HG02798 (cell line): Measurements from ENCODE around the gene CD52.
A peak's percentile ranks its signal among the peaks of the same experiment; 100 is the strongest.

Source experiments
- ATAC-seq: cut with Tn5 transposase; IDR thresholded peaks from one replicate; pipeline ENCODE4 v1.9.1; 2021; ENCODE audit warnings: mild to moderate bottlenecking; ENCODE audit not compliant: unreplicated experiment, poor library complexity

The CD52 gene

DNA sequence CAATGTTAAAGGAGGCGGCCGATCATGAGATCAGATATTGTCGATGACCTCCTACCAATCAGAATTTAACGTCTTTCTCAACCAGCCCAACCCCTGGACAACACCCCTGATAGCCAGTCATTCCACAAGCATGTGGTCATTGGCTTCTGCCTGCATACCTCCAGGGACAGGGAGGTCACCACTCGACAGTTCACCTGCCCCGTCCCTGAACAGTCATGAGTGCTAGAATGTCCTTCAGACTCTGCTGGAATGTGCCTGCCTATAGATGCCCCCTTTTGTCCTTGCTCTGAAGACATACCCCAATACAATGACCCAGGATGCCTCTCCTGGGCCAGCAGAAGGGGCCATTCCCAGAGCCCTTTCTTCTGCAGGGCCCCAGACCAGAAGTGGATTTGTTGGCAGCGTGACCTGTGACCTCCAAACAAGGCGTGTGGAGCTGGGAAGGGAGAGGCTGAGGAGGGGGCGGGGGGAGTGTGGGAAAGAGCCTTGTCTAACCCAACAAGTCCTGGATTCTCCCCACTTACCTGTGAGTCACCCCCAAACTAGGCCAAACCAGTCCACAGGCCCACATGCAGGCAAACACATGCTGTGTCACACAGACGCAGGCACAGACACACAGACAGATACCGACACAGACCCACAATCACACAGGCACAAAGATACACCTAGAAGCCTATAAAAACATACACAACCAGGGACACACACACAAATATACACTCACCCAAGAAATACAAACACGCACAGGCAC is 34.0 kb downstream of the CD52 start:
- ATAC-seq: no peak

DNA sequence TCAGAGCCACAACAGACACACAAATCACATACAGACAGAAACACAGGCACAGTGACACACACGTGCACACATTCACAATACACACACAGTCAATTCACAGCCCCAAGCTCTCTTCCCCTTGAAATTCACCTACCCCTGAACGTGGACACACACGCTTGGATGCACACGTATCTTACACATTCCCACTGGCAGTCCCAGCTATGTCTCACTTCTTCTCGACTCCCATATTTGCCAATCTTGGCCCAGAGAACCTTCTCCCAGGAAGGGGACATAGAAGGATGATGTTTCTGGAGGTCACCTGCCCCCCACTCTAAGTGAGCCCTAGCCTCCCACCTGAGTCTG is 34.6 kb downstream of the CD52 start:
- ATAC-seq: no peak

DNA sequence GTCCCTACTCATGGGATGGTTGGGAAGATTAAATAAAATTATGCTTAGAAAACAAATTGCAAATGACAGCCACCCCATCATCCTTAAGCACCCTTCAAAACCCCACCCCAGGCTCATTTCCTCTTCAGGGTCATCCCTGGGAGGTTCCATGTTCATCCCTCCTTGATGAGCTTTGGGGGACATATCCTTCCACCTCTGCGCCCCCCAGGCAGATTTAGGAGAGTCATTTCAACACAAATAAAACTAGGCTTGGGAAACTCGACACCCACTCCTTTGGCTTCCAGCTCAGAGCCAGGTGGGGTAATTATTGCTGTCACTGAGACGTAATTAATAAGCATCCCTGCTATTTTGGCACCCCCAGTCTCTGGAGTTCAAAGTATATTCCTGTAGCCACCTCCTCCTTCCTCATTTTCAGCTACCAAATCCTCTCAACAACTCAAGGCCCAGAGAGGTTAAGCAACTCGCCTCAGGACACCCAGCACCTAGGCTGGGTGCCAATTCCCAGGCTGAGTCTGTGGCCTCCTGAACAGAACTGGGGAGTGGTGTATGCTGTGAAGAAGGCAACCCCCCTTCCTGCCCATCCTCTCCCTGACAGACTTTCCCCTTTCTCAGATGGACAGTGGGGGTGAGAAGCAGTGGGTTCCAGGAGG is 35.6 kb downstream of the CD52 start:
- no peak for ATAC-seq

DNA sequence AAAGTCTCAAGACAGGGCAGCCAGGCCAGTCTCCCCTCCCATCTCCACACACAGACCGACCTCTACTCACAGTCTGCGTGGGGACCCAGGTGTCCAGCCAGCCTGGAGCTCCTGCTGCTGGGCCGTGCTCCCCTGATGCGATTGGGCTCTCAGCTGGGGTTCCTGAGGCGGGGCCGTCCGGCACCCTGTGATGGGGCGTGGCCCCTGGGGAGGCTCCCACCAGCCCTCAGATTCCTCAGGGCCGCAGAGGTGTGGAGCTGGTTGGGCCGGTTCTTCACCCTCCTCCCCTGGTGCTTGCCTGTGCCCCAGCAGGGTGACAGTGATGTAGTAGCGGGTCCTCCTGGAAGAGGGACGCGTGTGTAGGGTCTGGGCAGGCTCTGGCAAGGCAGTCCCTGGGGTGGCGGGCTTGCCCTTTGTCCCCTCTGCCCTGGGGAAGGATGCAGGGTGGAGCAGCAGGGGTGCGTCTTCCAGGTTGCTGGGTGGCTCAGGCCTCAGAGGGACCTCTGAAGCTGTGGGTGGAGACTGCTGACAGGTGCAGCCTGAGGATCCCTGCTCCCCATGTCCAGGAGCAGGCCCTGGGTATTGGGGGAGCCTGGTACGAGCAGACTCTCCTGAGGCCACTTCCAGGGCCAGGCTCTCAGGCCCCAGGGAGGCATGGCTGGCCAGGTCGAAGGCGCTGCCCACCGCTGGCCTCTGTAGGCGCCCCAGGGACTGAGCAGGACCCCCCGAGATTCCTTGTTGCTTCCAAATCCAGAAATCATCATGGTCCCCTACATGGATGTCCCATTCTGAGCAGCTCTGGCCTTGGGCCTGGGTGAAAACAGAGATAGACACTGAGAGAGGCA is 36.4 kb downstream of the CD52 start, which contains the start of gene CRYBG2:
Gene CRYBG2 (minus strand): TSS at position 155 of the 845 bp plus-strand sequence. CDS start 7,473 bp downstream, outside the sequence.
- ATAC-seq: no peak

DNA sequence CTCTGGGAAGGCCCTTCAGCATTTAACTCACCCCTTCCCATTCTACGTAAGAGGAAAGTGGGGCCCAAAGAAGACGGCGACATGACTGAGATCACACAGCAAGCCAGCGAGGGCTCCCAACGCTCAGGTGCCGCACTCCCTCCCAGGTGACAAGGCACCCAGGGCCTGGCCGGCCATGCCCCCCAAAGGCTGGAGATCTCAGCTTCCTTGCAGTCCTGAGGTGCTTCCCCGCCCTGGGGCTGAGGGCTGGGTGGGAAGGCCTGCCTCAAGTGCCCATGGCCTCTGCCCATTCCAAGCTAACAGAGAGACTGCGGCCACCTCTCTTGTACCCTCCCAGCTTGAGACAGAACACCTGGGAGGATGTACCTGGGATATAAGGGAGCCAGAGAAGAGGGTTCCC is 37.2 kb downstream of the CD52 start:
- no peak for ATAC-seq

DNA sequence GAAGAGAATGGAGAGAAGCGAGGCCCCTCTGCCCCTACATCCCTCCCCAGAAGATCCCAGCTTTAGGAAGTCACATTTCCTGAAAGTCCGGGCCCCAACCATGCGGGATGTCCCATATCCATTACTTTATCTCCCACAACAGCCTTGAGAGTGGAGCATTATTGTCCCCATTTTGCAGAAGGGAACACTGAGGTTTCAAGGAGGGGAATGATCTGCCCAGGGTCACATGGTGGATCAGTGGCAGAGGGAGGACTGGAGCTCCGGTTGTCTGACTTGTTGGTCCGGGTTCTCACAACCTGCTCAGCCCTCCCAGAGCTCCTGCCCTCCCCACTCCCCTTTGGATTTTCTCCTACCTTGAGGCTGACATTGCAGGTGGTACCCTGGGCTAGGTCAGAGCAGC is 38.3 kb downstream of the CD52 start:
- ATAC-seq: no peak

DNA sequence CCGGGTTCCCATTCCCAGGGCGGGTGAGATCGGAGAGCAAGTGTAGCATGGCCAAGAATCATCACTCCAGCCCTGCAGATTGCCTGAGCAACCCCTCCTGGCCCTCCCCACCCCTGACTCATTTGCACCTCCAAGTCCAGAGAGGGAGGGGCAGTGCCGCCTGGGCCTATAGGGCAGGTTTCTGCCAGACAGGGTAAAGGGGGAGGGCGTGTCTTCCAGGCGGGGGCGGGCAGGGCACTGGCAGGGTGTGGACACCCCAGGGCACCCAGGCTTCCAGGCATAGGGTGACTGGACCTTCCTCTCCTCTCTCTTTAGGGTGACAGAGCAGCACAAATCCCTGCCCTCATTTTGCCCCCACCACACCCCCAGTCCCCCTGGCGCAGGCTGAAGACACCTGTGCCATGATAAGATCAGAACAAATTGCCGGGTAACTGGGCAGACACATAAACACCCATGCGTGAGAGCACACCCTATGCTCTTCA is 39.4 kb downstream of the CD52 start:
- no peak for ATAC-seq

DNA sequence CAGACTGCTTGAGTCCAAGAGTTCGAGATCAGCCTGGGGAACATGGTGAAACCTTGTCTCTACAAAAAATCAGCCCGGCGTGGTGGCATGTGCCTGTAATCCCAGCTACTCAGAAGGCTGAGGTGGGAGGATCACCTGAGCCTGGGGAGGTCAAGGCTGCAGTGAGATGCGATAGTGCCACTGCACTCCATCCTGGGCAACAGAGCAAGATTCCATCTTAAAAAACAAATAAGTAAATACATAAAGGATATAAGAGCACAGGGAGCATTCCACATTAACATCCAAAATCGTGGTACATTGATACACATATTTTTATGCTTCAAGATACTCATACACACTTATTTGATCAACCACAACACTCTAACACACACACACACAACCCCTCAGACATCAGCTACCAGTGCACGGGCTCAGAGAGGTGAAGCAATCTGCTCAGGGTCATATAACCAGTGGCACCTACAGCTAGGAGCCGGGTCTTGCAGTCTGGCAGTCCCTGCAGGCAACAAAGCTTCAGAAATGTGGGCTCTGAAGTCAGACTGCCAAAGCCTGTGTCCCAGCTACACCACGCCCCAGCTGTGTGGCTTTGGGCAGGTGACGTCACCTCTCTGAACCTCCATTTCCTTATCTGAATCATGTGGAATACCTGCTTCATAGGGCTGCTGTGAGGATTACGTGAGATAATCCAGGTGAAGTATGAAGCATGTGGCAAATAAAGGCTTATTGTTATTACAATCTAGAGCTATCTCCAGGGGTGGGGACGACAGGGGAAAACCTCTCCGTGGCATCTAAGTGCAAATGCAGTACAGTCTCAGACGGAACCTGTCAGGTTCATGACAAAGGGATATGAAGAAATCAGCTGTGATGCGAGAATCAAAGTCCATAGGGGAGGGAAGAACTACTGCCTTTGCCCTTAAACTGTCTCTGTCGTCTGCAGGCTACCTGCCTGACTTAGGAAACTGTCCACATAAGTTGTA is 40.9 kb downstream of the CD52 start:
- no peak for ATAC-seq

DNA sequence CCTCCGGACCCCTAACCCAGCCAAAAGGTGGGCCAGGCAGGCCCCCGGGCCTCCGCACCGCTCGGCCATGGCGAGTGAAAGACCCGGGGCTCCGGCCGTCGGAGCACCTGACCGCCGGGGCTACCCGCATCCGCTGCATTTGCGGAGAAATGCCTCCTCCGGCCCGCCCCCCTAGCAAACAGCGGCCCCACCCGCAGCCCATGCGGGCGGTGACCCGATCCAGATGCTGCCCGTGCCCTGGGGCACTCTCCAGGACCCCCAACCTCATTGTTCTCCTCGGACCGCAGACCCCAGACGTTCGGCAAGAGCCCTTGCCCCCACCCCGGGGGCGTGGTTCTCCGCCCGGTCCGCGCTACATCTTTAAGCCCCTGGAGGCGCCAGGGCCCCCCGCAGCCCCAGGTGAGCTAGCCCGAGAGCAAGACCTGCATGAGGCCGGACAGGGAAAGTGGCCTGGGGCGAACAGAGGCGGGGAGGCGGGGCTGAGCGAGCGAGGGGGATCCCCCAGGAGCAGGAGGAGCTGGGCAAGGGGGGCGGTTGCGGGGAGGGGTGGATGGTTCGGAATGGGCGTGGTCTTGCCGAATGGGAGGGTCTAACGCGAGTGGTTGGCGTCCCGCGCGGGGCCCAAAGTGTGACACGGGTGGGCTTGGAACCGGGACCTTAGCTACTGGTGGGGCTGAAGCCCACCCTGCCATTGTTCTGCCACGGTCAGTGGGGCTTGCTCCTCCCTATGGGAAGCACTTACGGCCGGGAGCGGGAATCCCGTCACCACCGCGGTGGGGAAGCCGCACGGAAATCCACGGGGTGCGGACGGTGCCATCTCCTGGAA is 42.4 kb downstream of the CD52 start:
- ATAC-seq: no peak

DNA sequence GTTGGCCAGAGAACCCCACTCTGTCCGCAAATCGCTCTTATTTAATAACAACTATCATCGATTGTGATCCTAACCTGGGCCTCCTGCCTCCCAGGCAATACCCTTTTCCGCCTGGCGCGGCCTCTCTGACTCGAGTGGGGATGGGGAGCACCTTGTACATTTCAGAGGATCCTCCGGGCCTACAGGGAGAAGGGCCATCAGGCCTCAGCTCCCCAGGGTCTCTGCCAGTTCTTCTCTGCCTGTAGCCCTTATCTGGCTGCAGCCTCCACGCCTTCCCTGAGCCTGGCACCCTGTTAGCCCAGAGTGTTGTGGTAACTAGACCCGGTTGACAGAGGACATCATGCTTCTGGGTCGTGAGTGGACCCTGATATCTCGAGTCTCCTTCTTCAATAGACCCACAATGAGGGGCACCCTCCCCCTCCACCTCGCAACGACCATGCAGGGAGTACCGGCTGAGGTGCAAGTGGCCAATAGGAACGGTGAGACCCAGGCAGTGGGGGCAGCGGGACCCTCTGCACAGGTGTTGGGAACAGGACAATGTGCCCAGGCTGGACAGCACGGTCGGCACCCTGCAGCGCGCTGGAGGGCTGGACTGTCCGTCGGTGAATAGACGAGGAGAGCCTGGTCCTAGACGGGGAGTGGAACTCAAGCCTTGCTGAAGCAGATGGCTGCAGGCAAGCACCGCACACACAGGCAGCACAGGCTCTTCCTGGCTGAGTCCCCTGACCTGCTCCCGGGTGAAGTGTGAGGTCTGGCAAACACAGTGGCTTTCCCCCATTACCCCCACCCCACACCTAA is 43.2 kb downstream of the CD52 start:
- ATAC-seq: no peak

DNA sequence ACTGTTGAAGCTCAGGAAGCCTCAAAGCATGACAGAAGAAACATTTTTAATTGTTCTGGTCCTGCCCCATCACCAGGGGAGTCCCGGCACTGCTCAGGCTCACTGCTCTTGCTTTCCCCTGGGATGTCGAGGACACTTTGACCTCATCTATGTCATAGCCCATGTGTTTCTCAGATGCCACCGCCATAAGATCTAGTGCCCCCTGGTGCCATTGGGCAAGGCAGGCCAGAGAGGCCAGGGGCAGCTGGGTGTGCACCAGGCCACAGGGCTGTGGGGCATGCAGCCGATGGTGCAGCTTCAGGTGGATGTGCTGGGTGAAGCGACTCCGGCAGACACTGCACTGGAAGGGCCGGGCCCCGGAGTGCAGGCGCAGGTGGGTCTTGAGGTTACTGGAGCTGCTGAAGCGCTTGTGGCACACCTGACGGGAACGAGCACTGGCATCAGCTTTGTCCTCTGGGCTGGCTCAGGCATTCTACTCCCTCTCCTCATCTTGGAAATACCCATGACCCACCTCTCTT is 43.9 kb downstream of the CD52 start:
- ATAC-seq: no peak

DNA sequence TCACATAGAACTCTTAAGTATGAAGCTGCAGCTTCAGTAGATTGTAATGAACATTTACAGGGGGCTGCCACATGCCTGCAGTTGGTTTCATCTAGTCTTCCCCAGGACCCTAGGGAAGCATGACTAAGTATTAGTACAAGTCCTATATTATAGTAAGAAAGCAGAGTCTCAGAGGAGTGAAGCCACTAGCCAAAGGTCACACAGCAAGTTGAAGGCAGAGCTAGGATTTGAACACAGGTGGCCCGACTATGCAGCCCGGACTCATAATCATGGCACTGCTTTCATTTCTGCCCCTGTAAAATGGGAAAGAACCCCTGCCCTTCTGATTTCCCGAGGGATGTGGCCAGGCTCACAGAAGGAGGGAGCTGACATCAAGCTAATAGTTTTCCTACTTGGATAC is 44.6 kb downstream of the CD52 start:
- ATAC-seq: no peak

DNA sequence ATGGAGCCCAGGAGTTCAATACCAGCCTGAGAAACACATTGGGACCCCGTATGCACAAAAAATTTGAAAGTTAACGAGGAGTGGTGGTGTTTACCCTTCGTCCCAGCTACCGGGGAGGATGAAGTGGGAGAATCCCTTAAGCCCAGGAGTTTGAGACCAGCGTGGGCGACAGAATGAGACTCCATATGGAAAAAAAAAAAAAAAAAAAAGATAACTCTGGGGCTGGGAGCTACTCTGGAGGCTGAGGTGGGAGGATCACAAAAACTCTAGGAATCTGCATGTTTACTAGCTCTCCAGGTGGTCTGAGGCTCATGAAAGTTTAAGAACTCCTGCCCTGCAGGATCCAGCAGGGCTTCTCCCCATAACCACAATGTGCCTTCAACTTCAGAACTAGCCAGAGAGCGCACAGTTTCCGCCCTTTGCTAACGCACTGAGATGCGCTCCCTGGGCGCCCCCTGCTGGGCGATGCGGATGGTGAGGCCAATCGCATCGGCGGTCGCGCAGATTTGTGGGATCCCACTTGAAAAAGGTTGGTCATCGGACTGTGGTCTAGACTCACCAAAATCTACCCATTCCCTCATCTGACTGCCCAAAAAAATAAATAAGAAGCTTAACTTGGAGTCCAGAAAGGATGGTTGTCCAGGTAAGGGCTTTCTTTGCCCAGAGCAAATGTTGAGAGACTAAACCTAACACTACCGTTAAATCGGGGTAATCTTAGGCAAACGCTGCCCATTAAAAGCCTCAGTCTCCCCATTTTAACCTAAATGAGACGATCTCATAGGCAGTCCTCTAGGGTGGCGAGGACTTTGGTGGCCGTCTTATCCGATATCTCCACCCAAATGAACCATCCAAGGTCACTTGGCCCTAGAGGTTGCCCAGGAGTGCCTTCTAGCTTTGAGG is 46.0 kb downstream of the CD52 start:
- peak; percentile 62 for ATAC-seq

DNA sequence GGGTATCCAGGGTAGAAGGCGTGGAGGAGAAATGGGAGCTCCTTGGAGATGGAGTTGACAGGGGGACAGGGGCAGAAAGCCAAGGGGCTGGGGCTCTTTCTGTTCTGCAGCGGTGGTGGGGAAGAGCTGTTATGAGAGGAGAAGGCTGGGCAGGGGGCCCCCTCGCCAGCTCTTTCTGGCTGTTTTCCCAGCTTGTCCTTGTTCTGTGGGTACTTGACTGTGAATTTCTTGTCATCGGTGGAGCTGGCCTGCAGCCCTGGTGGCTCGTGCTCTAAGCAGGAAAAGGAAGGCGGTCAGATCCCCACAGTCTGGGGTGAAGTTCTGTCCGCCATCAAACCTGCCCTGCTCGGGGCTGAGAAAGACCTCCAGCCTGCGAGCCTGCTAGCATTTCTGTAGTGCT is 47.2 kb downstream of the CD52 start:
- ATAC-seq: no peak

DNA sequence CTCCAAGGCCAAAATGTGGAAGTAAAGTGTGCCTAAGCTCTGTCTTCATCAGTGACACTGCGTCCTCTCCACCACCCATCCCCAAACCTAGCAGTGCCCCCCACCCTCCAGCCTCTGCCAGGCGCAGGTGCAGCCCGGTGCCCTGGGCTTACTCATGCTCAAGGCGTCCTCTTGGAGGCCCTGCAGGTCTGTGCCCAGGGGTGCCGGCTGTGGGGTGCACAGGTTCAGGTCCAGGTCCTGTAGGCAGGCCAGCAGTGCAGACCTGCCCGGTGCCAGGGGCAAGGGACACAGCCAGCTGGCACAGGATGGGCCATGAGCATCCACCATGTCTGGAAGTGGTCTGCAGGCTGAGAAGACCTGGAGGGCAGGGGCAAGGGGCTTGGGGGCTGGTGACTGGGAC is 49.7 kb downstream of the CD52 start:
- ATAC-seq: no peak

DNA sequence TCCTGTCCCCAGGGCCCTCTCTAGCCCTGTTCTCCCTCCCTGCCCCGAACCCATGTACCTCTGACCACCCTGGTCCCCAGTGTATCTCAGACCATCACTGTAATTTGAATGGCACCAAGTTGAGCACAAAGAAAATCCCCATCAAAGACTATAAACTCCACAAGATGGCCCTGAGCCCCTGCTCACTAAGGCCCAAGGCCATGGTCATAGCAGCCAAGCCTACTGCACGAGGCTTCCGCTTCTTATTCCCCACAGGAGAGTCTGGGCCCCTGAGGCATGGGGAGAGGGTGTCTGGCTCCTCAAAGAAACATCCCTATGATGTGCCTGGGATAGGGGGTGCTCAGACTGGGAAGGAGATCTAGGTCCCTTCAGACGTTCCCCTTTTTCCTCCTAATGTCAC is 50.2 kb downstream of the CD52 start:
- no peak for ATAC-seq

DNA sequence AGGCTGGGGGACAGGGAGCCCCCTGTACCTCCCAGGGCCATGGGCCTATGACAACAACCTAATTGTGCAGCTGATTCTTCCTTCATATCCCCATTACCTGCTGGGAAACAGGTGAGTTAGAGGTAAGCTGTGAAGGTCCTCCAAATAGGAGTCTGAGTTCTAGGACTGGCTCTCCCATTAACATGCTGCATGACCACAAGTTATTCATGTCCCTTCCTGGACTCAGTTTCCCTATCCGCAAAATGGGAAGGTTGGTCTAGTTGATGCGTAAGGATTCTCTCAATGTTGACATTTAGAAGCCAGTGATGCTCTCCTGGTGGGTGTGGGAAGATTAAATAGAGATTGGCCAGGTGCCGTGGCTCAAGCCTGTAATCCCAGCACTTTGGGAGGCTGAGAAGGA is 50.7 kb downstream of the CD52 start:
- no peak for ATAC-seq
